Choroid plexus epithelial cell (primary cell): Measurements from ENCODE around the gene WEE2.
A peak's percentile ranks its signal among the peaks of the same experiment; 100 is the strongest.
"Not testable (repeated sequence)": the region's sequence is repeated elsewhere in the genome, so short reads cannot be mapped to it uniquely, and the experiment has no call there.

ENCODE experiments used
- DNase-seq: peaks from one replicate; pipeline ENCODE4 v3.0.0-alpha.2; 2010; ENCODE audit warnings: low read depth
- H3K4me3 ChIP-seq: 2 replicates; pipeline ENCODE4 v1.5.1; 2011; ENCODE audit warnings: low read depth, mild to moderate bottlenecking, control low read depth, low read length, moderate library complexity
- TF ChIP-seq, protein P1 (sequence below): conservative IDR thresholded peaks from 2 replicates; pipeline ENCODE4 v1.5.1; 2011; ENCODE audit warnings: low read depth, mild to moderate bottlenecking, control low read depth, inconsistent platforms, low read length, moderate library complexity

Gene WEE2

GRCh38 chr7:141738592-141739013 is 30.4 kb downstream of the WEE2 start:
- TF ChIP-seq, protein P1, sequence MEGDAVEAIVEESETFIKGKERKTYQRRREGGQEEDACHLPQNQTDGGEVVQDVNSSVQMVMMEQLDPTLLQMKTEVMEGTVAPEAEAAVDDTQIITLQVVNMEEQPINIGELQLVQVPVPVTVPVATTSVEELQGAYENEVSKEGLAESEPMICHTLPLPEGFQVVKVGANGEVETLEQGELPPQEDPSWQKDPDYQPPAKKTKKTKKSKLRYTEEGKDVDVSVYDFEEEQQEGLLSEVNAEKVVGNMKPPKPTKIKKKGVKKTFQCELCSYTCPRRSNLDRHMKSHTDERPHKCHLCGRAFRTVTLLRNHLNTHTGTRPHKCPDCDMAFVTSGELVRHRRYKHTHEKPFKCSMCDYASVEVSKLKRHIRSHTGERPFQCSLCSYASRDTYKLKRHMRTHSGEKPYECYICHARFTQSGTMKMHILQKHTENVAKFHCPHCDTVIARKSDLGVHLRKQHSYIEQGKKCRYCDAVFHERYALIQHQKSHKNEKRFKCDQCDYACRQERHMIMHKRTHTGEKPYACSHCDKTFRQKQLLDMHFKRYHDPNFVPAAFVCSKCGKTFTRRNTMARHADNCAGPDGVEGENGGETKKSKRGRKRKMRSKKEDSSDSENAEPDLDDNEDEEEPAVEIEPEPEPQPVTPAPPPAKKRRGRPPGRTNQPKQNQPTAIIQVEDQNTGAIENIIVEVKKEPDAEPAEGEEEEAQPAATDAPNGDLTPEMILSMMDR = peak; percentile 52
- H3K4me3 ChIP-seq = peak overlapping the region; percentile 71
- DNase-seq = no peak

- TF ChIP-seq, protein P1 = no peak
- no peak for DNase-seq
- H3K4me3 ChIP-seq = peak overlapping the region; percentile 71
Observed at GRCh38 chr7:141739250-141739649, 31.1 kb downstream of the WEE2 start.

- H3K4me3 ChIP-seq = no peak overlapping the region
- DNase-seq = peak; percentile 2
- TF ChIP-seq, protein P1 = no peak
Observed at GRCh38 chr7:141742229-141742628, 34.1 kb downstream of the WEE2 start.

GRCh38 chr7:141744131-141744530 is 36.0 kb downstream of the WEE2 start:
- DNase-seq = no peak
- no peak overlapping the region for H3K4me3 ChIP-seq
- TF ChIP-seq, protein P1 = no peak

- peak; percentile 44 for DNase-seq
- no peak overlapping the region for H3K4me3 ChIP-seq
- TF ChIP-seq, protein P1 = no peak
Observed at GRCh38 chr7:141748396-141748795, 40.2 kb downstream of the WEE2 start.

- peak; percentile 19 for DNase-seq
- H3K4me3 ChIP-seq = not testable (repeated sequence)
Observed at GRCh38 chr7:141751904-141752303, 43.8 kb downstream of the WEE2 start.

GRCh38 chr7:141752634-141753033 is 44.5 kb downstream of the WEE2 start:
- H3K4me3 ChIP-seq = no peak overlapping the region
- no peak for DNase-seq
- TF ChIP-seq, protein P1 = peak; percentile 42

- no peak overlapping the region for H3K4me3 ChIP-seq
- DNase-seq = peak; percentile 46
- TF ChIP-seq, protein P1 = peak; percentile 62
Observed at GRCh38 chr7:141754939-141755338, 46.8 kb downstream of the WEE2 start.
